Measurements from ENCODE around the gene KRTAP10-8.
"Not testable (repeated sequence)": the region's sequence is repeated elsewhere in the genome, so short reads cannot be mapped to it uniquely, and the experiment has no call there.

KRTAP10-8 gene

DNA sequence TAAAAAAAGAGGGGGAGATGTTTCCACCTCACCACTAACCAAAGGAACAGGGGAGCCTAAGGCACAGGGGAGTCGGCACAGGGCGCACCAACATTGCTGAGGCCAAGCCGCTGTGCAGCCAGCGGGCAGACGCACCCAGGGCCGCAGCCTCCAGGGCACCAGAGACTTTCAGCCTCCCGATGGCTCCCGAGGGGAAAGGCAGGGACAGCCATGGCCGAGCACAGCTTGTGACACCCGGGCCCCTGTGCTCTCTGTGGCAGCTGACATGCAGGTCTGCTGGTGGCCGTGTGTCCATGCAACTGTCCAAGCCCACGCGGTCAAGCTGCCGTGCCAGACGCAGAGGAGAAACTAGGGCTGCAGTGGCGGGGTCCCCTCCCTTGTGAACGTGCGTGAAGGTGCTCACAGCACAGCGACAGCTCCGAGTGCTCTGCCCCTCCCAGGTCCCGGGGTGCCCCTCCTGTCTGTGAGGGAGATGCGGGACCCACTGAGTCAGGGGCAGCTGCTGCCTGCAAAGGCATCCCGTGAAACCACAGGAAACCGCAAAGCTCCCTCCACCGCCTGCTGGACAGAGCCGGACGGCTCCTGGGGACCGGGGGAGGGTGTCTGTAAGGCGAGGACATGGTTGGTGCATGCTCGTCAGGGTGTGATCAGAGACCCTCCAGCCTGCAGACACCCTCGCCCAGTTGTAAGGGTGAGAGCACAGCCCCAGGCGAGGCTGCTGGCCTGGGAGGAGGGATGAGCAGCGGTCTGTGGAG is 36.9 kb downstream of the KRTAP10-8 start:
- DNase-seq, result no peak

GRCh38 chr21:44649521-44650100 is 37.7 kb downstream of the KRTAP10-8 start:
- DNase-seq, result no peak

GRCh38 chr21:44650265-44650972 is 38.5 kb downstream of the KRTAP10-8 start:
- DNase-seq, result no peak

- no peak for DNase-seq
Observed at GRCh38 chr21:44650973-44651675, 39.2 kb downstream of the KRTAP10-8 start.

DNA sequence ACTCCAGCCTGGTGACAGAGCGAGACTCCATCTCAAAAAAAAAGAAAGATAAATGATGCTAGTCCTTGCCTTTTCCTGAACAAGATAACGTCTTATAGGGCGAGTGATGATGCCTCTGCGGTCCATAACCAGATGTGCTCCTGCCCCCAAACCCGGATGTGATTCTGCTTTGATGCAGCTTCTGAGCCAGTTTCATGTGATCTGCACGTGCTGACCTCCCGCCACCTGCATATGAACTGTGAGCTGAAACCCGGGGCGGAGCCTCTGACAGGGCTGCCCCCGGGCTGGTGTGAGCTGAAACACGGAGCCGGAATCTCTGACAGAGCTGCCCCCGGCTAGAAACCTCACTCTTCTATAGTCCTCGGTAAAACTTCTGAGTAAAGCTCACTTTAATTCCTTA is 41.2 kb downstream of the KRTAP10-8 start:
- no peak for DNase-seq

GRCh38 chr21:44653656-44654575 is 42.0 kb downstream of the KRTAP10-8 start:
- DNase-seq, result no peak

DNA sequence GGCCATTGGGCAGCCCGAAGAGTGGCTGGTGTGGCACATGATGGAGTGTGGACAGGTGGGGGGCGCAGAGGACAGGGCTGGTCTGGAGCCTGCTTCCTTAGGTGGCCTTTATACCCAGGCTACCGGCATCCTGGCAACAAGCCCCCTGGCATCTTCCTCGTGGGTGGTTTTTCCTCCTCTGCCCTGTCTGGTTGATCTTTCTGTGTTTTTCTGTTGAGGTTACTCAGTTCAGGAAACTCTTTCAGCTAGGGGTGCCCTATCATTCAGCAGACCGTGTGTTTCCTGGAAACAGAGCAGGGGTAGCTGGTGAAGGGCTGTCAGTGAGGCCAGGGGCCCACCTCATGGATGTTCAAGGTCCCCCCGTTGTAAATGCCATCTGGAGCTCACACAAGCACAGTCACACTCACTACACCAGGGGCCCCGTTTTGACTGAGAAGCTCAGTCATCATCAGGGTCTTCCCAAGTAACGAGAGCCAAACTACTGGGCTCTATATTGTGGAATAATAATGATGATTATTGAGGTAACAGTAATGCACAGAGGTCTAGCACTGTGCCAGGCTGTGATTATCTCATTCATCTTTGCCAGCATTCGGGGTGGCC is 42.8 kb downstream of the KRTAP10-8 start, which contains the start of gene KRTAP12-4:
Gene KRTAP12-4, minus strand, starts transcription at position 84 of the 600 bp plus-strand sequence. Its CDS starts 45 bp downstream, at position 39.
- DNase-seq, result no peak

DNA sequence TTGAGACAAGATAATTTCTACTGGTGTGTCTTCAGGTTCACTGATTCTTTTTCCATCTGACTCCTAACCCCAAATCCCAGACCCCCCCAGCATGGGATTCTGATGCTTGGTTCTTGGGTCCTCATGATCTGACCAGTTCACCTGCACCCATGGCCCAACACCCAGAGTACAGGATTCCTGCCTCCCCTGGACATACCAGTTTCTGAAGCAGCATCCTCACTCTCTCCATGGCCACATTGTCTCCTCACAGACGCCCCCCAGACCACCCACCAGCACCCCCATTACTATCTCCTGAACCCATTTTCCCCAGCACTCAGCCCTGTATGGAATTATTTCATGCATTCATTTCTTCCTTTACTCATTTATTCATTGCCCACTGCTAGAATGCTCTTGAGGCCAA is 45.0 kb downstream of the KRTAP10-8 start:
- no peak for DNase-seq

- no peak for DNase-seq
Observed at GRCh38 chr21:44657635-44658540, 46.0 kb downstream of the KRTAP10-8 start, which contains the start of gene KRTAP12-3. KRTAP12-3 (plus strand) TSS chr21:44657932; CDS start chr21:44657980, 48 bp downstream.

DNA sequence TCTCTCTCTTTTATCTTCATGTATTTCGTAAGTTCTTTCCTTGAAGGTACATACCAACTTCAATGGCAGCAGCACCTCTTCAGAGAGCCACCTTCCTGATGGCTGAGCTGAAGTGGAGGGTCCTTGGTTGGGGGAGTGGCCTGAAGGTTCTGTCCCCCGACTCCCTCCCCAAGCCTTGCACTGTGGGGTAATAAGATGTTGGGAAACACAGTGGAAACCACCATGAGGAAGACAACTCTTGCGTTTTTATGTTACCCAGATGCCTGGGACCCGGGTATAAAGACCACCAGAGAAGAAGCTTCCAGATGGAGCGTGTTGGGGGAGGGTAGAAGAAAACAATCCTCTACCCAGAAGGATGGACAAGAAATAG is 46.6 kb downstream of the KRTAP10-8 start:
- DNase-seq, result no peak

DNA sequence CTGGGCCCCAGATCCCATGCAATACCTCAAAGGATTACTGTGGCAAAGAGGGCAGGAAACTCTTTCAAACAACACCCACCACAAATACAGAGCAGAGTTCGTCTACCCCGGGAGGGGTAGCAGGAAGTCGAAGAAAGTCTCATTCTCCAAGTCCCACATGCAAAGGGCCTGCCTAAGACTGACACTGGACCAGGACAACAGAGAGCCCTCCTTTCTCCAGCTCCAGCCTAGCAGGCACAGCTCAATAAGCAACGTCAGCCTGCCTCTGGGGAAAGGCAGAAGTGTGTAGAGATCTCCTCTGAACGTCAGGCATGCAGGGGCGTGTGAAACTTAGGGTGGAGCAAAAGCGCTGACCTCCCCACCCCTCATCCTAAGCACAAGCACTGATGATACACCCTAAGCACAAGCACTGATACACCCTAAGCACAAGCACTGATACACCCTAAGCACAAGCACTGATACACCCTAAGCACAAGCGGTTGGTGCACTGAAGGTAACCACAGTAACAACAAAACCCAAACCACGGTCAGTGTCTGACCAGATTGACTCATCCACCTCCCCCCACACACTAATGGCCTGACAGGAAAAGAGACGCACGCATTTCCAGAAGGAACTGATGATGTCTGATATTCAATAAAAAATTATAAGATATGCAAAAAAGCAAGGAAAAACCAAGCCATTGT is 47.2 kb downstream of the KRTAP10-8 start:
- no peak for DNase-seq

DNA sequence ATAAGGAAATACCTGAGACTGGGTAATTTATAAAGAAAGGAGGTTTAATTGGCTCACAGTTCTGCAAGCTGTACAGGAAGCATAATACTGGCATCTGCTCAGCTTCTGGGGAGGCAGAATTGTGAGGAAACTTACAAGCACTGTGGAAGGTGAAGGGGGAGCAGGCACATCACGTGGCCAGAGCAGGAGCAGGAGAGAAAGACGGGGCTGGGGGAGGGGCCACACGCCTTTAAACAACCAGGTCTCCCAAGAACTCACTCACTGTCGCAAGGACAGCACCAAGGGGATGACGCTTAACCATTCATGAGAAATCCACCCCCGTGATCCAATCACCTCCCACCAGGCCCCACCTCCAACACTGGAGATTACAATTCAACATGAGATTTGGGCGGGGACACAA is 49.7 kb downstream of the KRTAP10-8 start:
- DNase-seq, result not testable (repeated sequence)

All from cortex of kidney (tissue), 1 donor.